Measurements from ENCODE around the gene HHATL. TPM values are rescaled to one million over a fixed set of nuclear protein-coding genes. Genes with fewer than 3 reads are reported as not detected.

HHATL gene
- total RNA-seq, 2 donors from 2014 or later: not detected

Other genes starting within 250 kb of the HHATL start
- 1 to 10 TPM; 5.6 to 6.6 TPM for gene VIPR1, start 200.2 kb downstream of the HHATL start, total RNA-seq
- gene SEC22C, start 120.8 kb downstream of the HHATL start, total RNA-seq: 10 to 100 TPM; 60.6 to 66.4 TPM
- gene SS18L2, start 111.9 kb downstream of the HHATL start, total RNA-seq: 10 to 100 TPM; 58.1 to 72.2 TPM
- 100 to 1,000 TPM; 109 to 111 TPM for gene NKTR, start 102.1 kb downstream of the HHATL start, total RNA-seq
- gene ZBTB47, start 49.1 kb downstream of the HHATL start, total RNA-seq: under 1 TPM; 0.55 to 0.69 TPM
- not detected for gene KLHL40, start 17.3 kb downstream of the HHATL start, total RNA-seq
- gene CCDC13, start 70.5 kb upstream of the HHATL start, total RNA-seq: under 1 TPM; 0.32 to 0.70 TPM
- gene HIGD1A, start 101.7 kb upstream of the HHATL start, total RNA-seq: 10 to 100 TPM; 54.0 to 63.8 TPM
- 1 to 10 TPM; 1.1 to 1.2 TPM for gene ACKR2, start 106.6 kb upstream of the HHATL start, total RNA-seq
- gene CYP8B1, start 173.1 kb upstream of the HHATL start, total RNA-seq: not detected
- 1 to 10 TPM; 3.8 to 5.0 TPM for gene ZNF662, start 203.3 kb upstream of the HHATL start, total RNA-seq

Measured in activated T-cell treated with anti-CD3 and anti-CD28 coated beads, Interleukin-2, amount 50 U/mL, for 72 hours (primary cell).